HG03469 (cell line): Measurements from ENCODE around the gene CADM4.
"Not testable (repeated sequence)": the region's sequence is repeated elsewhere in the genome, so short reads cannot be mapped to it uniquely, and the experiment has no call there.

Source experiments
- ATAC-seq: cut with Tn5 transposase; IDR thresholded peaks from one replicate; pipeline ENCODE4 v1.9.1; 2021; ENCODE audit warnings: mild to moderate bottlenecking, moderate library complexity, moderate number of reproducible peaks; ENCODE audit not compliant: unreplicated experiment

CADM4 gene

DNA sequence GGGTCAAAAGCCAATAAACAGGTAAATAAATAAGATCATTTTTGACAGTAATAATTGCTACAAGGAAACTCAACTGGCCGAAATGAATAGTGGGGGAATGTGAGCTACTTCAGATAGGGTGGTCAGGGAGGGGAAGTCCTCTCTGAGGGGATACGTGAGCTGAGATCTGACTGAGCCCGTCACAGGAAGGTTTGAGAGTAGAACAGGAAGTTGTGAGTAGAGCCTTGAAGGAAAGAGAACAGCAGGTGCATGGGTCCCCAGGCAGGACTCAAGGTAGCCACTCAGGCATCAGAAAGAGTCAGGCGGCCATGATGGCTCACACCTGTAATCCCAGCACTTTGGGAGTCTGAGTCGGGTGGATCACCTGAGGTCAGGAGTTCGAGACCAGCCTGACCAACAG is 50.0 kb downstream of the CADM4 start:
- ATAC-seq = no peak

DNA sequence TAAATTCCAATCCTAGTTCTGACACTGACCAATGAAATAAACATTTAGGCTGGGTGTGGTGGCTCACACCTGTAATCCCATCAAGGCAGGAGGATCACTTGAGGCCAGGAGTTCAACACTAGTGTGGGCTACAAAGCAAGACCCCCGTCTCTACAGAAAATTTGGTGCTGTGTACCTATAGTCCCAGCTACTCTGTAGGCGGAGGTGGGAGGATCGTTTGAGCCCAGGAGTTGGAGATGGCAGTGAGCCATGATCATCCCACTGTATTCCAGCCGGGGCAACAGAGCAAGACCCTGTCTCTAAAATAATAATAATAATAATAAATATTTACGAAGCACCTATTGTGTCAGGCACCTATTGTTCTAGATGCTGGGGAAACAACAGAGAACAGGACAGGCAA is 50.4 kb downstream of the CADM4 start:
- no peak for ATAC-seq

DNA sequence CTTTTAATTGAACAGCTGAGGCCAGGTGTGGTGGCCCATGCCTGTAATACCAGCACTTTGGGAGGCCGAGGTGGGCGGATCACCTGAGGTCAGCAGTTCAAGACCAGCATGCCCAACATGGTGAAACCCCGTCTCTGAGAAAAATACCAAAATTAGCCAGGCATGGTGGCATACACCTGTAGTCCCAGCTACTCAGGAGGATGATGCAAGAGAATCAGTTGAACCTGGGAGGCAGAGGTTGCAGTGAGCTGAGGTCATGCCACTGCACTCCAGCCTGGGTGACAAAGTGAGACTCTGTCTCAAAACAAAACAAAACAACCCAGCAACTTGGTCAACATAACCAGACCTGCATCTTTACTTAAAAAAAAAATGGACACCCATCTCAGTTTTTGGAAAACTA is 52.6 kb downstream of the CADM4 start:
- not testable (repeated sequence) for ATAC-seq

DNA sequence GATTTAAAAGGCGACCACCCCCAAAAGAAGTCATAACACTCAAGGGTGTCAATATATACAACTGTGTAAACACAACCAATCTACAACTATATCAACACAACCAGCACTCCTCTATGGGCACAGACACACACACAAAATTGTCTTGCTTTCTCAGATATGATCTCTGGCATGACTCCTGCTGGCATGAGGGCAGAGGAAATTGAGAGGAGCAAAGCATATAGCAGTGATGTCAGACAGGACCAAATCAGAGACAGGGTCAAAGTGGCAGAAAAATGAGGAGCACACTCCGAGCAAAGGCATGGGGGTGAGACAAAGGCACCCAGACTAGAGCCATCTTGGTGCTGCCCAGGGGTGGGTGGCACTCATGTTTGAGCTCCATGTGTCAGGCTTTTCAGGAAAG is 53.3 kb downstream of the CADM4 start:
- ATAC-seq = no peak

DNA sequence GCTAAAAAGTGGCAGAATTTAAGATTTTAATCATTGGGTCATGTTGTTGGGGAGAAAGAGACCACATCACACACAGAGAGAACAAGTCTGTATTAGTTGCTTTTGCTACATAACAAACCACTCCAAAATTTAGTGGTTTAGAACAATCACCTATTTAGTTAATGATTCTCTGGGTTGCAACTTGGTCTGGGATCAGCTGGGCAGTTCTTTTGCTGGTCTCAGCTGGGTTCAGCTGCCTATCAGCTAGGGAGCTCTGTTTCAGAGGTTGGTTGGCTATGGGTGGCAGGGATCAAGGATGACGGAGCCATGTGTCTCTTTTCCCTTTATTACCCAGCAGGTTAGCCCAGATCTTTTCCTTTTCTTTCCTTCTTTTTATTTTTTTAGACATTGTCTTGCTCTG is 55.2 kb downstream of the CADM4 start:
- ATAC-seq = no peak

DNA sequence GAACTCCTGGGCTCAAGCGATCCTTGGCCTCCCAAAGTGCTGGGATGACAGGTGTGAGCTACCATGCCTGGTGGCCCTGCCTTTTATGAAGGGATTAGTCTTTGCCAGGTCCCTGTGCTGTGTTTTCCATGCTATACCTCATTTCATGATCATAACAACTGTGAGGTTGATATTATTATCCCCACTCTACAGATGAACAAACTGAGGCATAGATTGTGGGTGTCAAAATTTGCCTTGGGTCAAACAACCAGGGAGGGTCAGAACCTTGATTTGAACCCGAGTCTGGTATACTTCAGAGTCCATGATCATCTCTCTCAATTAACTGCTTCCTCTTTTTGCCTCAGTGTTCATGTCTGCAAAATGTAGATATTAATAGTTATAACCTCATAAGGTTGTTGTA is 57.2 kb downstream of the CADM4 start:
- no peak for ATAC-seq

DNA sequence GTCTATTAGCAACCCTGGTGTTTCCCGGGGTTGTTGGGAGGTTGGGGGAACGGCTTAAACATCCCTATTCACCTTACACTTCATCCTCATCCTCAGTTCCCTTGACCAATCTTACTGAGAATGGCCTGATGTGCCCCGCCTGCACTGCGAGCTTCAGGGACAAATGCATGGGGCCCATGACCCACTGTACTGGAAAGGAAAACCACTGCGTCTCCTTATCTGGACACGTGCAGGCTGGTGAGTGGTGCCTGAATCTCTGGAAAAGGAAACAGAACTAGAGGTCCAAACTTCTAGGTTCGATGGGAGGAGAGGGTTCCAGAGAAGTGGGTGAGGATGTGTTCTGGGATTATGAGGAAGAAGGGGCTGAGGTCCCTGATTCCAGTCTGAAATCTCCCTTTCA is 58.2 kb downstream of the CADM4 start:
- no peak for ATAC-seq

DNA sequence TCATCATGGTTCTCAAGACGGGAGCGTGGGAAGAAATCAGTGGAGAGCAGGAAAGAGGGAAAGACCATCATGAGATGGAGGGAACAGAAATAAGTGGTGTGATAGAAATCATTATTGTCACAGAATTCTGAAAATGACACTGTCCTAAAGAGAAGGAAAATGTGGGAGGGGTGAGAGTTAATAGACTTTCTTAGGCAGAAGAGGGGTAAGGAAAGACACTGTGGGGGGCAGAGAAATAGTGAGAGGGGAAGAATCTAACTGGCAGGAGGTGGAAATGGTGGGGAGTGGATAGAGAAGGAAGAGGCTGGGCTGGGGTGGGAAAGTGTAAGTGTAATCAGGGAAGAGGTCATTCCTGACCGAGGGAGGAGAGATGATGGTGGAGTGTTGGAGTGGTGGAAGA is 60.9 kb downstream of the CADM4 start:
- ATAC-seq = no peak

DNA sequence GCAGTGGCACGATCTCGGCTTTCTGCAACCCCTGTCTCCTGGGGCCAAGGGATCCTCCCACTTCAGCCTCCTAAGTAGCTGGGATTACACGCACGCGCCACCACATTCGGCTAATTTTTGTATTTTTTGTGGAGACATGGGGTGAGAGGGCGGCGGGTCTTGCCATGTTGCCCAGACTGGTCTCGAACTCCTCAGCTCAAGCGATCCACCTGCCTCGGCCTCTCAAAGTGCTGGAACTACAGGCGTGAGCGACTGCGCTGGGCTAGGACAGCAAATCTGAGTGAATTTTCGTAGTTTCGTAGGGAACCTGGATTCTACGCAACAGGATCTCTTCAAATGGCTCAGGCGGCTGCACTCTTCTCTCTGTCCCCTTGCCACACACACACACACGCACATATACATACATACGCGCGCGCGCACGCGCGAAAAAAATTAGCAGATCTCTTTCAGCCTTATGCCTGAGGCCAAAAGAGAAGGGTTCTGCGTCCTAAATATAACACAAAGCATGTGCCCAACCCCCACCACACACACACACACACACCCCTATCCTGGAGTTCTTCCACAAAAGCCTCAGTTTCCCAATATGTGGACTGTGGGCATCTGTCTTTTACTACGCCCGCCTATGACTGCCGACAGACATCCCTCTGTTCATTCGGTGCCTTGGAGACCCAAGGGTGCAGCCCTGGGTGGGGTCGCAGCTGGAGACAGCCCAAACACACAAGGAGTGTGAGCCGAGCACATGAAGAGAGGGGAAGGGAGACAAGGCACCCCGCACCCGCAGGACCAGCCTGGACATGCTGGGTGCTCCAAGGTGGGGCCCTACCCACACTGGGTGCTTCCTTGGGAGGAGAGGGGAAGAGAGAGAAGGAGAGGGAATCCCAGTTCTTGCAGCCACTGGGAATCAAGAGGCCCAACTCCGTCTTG is 63.4 kb downstream of the CADM4 start:
- ATAC-seq = no peak

DNA sequence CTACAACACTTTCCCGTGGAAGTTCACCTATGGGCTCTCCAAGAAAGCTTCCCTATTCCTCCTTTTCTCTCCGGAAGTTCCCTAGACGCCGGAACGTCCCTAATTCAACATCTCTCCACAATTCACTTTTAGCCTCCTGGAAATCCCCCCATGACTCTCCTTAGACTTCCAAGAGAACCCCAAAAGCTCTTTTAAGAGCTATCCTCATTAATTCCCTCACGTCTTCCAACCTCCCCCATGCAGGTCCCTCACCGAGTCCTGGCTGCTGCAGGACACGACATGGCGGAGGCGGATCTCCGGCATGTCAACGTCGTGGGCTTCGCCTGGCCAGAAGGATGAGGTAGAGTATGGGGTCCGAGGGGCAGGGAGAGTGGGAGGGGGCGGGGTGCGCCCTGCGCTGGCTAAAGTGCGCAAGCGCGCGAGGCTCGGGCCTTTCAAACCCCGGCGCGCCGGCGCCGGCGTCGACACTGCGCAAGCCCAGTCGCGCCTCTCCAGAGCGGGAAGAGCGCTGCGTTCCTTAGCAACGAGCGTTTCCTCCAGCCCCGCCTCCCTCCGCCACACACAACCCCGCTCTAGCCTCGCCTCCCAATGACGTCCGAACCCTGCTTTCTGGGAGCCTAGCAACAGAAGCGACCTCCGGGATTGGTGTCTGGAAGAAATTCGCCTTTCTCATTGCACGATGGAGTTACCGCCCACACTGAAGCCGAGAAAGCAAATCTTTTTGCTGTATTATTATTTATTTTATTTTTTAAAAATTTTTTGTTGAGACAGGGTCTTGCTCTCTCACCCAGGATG is 64.3 kb downstream of the CADM4 start, which contains the start of the genes PINLYP and XRCC1:
Gene PINLYP, plus strand, starts transcription at position 646 of the 795 bp plus-strand sequence. CDS start 1,391 bp downstream, outside the sequence.
Gene XRCC1, minus strand, starts transcription at position 372 of the 795 bp plus-strand sequence. Its CDS starts 69 bp downstream, at position 303.
- peak; percentile 89 for ATAC-seq

DNA sequence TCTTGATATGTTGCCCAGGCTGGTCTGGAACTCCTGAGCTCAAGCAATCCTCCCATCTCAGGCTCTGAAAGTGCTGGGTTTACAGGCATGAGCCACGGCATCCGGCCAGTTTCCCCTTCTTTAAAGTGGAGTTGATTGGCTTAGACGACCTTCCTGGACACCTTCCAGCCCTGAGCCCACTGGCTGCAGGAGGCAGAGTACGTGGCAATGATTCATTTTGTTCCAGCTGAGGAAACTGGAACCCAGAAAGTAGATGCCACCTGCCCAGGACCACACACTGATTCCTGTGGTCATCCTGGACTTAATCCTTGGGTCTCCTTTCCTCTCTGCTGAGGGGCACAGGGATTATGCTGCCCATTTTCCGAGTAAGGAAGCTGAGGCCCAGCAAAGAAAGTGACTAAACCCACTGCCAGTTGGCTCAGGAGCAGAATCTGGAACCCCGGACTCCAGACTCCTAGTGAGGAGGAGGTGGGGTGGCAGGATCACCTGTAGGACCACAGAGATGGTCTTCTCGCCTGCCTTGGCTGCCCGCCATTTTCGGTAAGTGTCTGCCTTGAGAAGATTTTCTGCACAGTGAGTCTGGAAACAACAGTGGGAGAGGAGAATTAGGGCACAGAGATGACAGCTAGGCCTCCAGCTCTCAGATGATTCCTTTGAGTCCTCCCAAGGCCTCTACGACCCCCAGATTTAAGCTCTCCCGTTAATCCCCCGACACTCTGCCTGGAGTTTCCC is 65.1 kb downstream of the CADM4 start:
- ATAC-seq = no peak
